ENCODE measurements around the gene EPHA7. TPM values are rescaled to one million over a fixed set of nuclear protein-coding genes. Genes with fewer than 3 reads are reported as not detected.

EPHA7 gene
- total and polyA plus RNA-seq, 2 of the 13 experiments (the other 11 are each of a cell fraction or from before 2014, with no cell fraction given), result not detected

- TF ChIP-seq TIGD3 (CRISPR knock-in tag; IDR thresholded peaks at IDR 0.05; ENCODE audit: borderline replicate concordance), result no peak
Measured at GRCh38 chr6:93209358-93209757, 210.0 kb downstream of the EPHA7 start (continued).

GRCh38 chr6:93196406-93196970 lies 222.9 kb downstream of the EPHA7 start:
- WGBS (ENCODE audit: low lambda C conversion rate), result 5% methylated on average over 1 of the region's 1 CpG
- H3K36me3 ChIP-seq (replicated peaks in 1 of 2; ENCODE audit: control insufficient read depth in 1 of 2, insufficient read depth in 2 of 2, low read length in 2 of 2), result no peaks in the 10 kb centered on the region
- TF ChIP-seq RBAK (CRISPR knock-in tag; IDR thresholded peaks at IDR 0.05) (no peak), ZNF788 (CRISPR knock-in tag; IDR thresholded peaks at IDR 0.05; ENCODE audit: borderline replicate concordance) (no peak), ZNF800 (CRISPR knock-in tag; IDR thresholded peaks at IDR 0.05) (no peak), SP5 (CRISPR knock-in tag; IDR thresholded peaks at IDR 0.05; ENCODE audit: borderline replicate concordance, low read depth) (no peak), YEATS4 (CRISPR knock-in tag; IDR thresholded peaks at IDR 0.05; ENCODE audit: borderline replicate concordance) (no peak), ZNF737 (CRISPR knock-in tag; IDR thresholded peaks at IDR 0.05; ENCODE audit: borderline replicate concordance) (no peak), ZNF383 (CRISPR knock-in tag; IDR thresholded peaks at IDR 0.05; ENCODE audit: borderline replicate concordance) (no peak), CREB3 (CRISPR knock-in tag; IDR thresholded peaks at IDR 0.05) (no peak), ZNF546 (CRISPR knock-in tag; conservative IDR thresholded peaks at IDR 0.05) (no peak), HDAC6 (IDR thresholded peaks at IDR 0.05; ENCODE audit: low read depth, low read length) (no peak), FOXK2 (IDR thresholded peaks at IDR 0.05) (no peak), NFAT5 (CRISPR knock-in tag; IDR thresholded peaks at IDR 0.05) (no peak), EHMT2 (IDR thresholded peaks at IDR 0.05; ENCODE audit: borderline replicate concordance, low read depth, low read length) (no peak)

More at GRCh38 chr6:93196406-93196970, 222.9 kb downstream of the EPHA7 start:
- Histone ChIP-seq H3K4me2 (ENCODE audit: low read depth, low read length) (no peak overlapping the region), H2AFZ (ENCODE audit: low read length) (no peak overlapping the region), H3K79me2 (ENCODE audit: insufficient read depth, low read length) (no peaks in the 10 kb centered on the region), H3K27me3 (ENCODE audit: control insufficient read depth in 1 of 2, insufficient read depth in 2 of 2, low read length in 2 of 2) (no peaks in the 10 kb centered on the region; a peak in 1 of 5 replicates), H3K9me3 (ENCODE audit: low read length) (no peaks in the 10 kb centered on the region), H4K20me1 (ENCODE audit: insufficient read depth, low read length) (no peaks in the 10 kb centered on the region), H3K9ac (ENCODE audit: insufficient read depth, low read depth, low read length) (no peak overlapping the region), H3K4me1 (ENCODE audit: insufficient read depth, low read length) (no peaks in the 10 kb centered on the region), H3K4me3 (replicated peaks in 1 of 3; ENCODE audit: insufficient read depth in 1 of 3, low read depth in 2 of 3, low read length in 3 of 3) (no peak overlapping the region), H3K27ac (ENCODE audit: extremely low read length, insufficient read depth, low read length) (no peak overlapping the region)
- no peak for ATAC-seq
- DNase-seq (ENCODE audit: low spot score), result no peak
- POLR2A ChIA-PET, result no interaction called here
- in situ Hi-C loops (cut with HindIII; ENCODE audit: extremely low pct_ligation_motif_present, low pct_unique_long_range_greater_than_20kb) (no loop called here), intact Hi-C loops (cut with micrococcal nuclease; ENCODE audit: unreplicated experiment) (no loop called here)
- BruUV-seq (replicated peaks), result no TSS peak
- CTCF ChIA-PET (ENCODE audit: low intra/inter-chr PET ratio, low total read pairs), result no interaction called here
- no peak for FAIRE-seq
